Gastroesophageal sphincter (tissue), 3 donors: ENCODE data around the gene PLA2R1.

Experiments
- POLR2A ChIP-seq, 2 donors: fragments of 450-650 bp; IDR thresholded peaks; one replicate each; pipeline ENCODE4 v1.6.1; 2017; ENCODE audit warnings: antibody characterized with exemption in 2 of 2, mild to moderate bottlenecking in 2 of 2, moderate library complexity in 1 of 2
- TF ChIP-seq, protein P1 (sequence below), 4 experiments: fragments of 200-600 bp in 2 of 4; fragments of 450-650 bp in 2 of 4; sonication (generic) in 1 of 4; IDR thresholded peaks; one replicate each; pipeline ENCODE4 v1.5.1; 2017 to 2019; ENCODE audit warnings: antibody characterized with exemption in 4 of 4, mild to moderate bottlenecking in 2 of 4, moderate library complexity in 2 of 4

DNA sequence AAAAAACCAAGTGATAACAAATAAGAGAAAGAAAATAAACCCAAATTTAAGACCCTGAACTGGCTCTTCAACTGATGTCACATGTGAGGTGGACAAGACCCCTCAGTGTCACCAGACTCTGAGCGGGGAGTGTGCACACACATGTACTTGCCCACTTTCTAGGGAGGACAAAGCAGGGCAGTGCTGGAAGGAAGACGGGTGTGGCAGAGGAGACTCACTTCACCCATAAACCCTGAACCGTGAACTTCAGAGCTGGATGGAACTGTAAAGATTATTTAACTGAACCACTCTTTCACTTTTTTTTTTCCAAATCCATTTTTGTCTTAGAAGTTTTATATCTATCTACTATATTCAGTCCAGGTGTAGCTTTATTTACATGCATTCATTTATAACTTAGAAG lies 12.3 kb downstream of the PLA2R1 start:
- TF ChIP-seq, protein P1, sequence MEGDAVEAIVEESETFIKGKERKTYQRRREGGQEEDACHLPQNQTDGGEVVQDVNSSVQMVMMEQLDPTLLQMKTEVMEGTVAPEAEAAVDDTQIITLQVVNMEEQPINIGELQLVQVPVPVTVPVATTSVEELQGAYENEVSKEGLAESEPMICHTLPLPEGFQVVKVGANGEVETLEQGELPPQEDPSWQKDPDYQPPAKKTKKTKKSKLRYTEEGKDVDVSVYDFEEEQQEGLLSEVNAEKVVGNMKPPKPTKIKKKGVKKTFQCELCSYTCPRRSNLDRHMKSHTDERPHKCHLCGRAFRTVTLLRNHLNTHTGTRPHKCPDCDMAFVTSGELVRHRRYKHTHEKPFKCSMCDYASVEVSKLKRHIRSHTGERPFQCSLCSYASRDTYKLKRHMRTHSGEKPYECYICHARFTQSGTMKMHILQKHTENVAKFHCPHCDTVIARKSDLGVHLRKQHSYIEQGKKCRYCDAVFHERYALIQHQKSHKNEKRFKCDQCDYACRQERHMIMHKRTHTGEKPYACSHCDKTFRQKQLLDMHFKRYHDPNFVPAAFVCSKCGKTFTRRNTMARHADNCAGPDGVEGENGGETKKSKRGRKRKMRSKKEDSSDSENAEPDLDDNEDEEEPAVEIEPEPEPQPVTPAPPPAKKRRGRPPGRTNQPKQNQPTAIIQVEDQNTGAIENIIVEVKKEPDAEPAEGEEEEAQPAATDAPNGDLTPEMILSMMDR (IDR thresholded peaks at IDR 0.05) = no peak
- no peak for TF ChIP-seq POLR2A (IDR thresholded peaks at IDR 0.05)
